NAMALWA (cell line): ENCODE results near the gene KCNJ14.

Experiments
- DNase-seq: peaks from one replicate; pipeline ENCODE4 v3.0.0-alpha.2; 2015; ENCODE audit warnings: low spot score

KCNJ14 gene

DNA sequence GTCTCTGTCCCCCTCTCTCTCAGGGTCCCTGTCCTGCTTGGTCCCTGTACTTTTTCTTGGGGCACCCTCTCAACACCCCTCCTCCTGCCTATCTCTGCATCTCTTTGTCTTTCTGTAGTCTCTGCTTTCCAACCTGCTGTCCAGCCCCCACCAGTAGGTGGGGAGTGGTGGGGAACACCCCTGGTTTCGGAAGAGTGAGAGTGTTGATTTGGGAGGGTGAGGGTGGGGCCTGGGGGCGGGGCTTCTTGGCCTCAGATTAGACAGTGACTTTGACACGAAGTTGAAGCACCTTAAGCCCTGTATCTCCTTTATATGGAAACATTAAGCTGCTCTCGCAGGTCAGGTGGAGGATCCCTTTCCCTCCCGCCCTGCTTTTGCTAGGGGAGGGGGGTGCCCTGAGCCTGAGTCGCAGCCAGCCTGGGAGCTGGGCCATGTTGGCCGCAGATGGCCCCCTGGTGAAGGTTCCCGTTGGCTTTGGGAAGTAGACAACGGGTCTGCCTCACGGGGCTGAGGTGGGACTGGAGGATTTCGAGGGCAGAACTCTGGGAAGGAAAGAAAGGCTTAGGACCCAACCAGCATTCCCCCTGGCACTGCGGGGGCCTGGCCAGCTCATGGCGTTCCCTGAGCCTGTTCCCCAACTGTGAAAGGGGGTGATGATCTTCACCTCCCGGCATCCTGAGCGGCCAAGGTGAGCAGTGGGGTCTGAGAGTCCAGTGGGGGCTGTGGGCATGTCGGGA lies at the start of gene KCNJ14:
Gene KCNJ14, plus strand, starts transcription at position 404 of the 737 bp plus-strand sequence. CDS start 6,151 bp downstream, outside the sequence.
- no peak for DNase-seq

DNA sequence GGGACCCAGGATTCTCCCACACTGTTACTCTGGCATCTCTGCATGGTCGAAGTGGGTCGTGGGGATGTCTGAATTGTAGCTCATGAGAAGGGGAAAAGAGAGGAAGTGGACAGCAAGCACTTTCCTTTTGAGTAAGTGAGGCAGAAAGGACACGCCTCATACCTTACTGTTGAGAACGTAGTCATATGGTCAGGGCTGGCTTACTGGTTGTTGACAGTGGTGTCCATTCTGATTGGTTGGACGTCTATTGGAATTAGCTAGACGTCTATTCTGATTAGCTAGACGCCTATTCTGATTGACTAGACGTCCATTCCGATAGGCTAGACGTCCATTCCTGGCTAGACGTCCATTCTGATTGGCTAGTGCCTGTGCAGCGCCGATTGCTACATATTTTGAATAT lies 49.5 kb upstream of the KCNJ14 start:
- DNase-seq = no peak

DNA sequence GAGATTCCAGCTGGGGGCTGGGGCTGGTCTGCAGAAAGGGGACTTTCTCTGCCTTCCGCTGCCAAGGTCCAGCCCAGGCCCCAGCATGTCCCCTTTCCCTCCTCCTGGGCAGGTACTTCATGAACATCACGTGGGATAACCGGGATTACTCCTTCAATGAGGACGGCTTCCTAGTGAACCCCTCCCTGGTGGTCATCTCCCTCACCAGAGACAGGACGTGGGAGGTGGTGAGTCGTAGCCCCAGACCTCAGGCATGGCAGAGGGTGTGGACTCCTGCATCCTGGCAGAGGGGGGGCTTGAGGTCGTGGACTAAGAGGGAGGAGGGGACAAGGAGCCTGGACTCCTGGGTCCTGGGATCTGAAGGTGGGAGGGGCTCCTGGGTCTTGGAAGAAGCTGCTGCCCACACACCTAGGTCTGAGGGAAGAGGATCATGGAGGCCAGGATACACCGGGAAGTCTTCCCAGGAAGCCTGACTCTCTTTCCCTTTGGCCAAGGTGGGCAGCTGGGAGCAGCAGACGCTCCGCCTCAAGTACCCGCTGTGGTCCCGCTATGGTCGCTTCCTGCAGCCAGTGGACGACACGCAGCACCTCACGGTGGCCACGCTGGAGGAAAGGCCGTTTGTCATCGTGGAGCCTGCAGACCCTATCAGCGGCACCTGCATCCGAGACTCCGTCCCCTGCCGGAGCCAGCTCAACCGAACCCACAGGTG lies 41.3 kb upstream of the KCNJ14 start:
- DNase-seq = no peak

DNA sequence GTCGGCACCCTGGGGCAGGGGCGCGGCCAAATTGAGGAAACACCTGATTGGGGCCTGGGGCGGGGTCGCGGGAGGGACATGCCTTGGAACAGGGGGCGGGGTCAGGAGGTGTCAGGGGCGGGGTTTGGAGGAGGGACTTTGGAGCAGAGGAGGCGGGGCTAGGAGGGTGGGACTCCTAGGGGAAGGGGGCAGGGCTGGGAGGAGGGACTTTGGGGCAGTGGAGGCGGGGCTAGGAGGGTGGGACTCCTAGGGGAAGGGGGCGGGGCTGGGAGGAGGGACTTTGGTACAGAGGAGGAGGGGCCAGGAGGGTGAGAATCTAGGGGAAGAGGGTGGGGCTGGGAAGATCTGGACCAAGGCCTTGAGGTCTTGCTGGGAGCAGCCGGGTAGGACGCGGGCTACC lies 40.0 kb upstream of the KCNJ14 start:
- peak; percentile 93 for DNase-seq

DNA sequence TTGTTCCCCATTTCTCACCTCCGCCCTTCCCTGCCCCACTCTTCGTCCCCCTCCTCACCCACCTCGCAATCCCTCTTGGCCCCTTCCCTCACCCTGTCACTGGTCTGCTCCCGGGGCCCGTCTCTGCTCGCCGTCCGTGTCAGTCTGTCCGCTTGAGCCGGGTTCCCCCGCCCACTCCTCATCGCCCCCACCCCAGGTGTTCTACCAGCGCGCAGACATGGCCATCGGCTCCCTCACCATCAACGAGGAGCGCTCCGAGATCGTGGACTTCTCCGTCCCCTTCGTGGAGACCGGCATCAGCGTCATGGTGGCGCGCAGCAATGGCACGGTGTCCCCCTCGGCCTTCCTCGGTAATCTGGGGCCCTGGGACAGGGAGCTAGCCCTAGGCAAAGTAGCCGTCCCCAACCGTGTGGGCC lies 39.6 kb upstream of the KCNJ14 start:
- DNase-seq = no peak

DNA sequence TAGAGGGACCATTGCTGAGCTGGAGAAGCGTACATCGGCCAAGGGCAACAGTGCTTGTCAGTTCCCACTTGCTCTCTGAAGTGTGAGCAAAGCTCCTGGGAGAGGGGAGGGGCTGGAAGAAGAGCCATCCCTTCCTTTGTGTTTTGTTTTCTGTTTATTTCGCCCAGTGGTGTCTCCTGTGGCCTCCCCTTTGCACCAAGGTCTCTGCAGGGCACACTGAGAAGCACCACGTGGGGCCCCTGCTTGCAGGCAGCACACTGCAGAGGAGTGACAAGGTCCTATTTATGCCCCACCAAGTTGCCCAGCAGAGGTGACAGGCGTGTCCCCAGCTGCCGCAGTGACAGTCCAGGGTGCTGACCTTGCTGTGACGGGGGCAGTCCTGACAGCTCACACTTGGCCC lies 38.0 kb upstream of the KCNJ14 start:
- no peak for DNase-seq

DNA sequence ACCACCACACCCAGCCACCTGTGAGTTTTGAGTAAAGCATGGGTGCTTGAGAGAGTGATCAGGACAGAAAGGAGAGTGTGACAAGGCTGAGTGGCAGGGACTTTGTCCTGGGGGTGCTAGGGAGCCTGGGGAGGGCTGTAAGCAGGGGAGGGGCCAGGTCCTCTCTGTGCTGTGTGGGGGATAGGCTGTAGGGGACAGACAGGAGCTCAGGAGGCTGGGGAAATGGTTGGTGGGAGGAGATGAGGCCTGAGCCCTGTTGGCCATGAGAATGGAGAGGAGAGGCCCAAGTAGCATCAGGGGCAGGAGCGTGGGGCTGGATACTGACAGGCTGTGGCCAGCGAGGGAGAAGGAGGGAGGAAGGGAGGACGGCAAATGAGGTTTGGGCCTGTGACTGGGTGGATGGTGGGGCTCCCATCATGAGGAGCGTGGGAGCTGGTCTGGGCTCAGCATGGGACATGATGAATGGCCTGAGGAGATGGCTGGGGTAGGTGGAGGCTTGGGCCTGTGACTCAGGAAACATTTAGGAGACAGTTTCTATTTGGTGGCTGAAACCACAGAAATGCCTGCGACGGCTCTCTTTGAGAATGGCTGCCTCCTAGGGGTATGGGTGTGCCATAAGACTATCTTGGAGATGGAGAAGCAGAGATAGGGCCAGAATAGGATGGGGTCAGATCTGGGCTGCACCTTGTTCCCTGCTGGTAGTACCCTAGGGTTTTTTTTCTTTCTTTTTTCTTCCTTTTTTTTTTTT lies 36.9 kb upstream of the KCNJ14 start:
- no peak for DNase-seq

DNA sequence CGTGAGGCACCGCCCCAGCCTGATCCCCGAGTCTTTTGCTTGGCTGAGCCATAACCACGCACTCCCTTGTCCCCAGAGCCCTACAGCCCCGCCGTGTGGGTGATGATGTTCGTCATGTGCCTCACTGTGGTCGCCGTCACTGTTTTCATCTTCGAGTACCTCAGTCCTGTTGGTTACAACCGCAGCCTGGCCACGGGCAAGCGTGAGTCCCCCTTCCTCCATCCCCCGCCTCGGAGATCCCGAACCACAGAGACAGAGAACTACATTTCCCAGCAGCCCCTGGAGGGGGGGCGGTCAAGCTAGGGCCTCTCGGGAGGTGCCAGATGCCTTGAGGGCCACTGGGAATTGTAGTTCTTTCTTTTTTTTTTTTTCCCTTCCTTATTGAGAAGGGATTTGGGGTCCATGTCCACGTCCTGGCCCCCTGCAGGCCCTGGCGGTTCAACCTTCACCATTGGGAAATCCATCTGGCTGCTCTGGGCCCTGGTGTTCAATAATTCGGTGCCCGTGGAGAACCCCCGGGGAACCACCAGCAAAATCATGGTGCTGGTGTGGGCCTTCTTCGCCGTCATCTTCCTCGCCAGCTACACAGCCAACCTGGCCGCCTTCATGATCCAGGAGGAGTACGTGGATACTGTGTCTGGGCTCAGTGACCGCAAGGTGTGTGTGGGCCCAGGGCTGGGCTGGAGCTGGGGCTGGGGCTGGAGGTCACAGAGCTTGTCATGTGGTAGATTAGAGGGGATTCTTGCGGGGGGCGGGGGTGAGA lies 36.0 kb upstream of the KCNJ14 start:
- DNase-seq = peak; percentile 75

DNA sequence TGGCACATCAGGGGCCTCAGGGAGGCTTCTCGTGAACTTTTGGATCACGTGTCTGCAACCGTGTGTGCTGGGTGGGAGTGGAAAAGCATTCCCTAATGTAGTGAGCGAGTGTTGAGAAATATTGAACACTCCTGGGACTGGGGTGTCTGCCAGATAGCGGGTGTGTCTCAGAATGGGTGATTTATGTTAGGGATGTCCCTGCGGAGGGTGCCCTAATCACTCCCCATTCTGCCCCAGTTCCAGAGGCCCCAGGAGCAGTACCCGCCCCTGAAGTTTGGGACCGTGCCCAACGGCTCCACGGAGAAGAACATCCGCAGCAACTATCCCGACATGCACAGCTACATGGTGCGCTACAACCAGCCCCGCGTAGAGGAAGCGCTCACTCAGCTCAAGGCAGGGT lies 33.8 kb upstream of the KCNJ14 start:
- no peak for DNase-seq

DNA sequence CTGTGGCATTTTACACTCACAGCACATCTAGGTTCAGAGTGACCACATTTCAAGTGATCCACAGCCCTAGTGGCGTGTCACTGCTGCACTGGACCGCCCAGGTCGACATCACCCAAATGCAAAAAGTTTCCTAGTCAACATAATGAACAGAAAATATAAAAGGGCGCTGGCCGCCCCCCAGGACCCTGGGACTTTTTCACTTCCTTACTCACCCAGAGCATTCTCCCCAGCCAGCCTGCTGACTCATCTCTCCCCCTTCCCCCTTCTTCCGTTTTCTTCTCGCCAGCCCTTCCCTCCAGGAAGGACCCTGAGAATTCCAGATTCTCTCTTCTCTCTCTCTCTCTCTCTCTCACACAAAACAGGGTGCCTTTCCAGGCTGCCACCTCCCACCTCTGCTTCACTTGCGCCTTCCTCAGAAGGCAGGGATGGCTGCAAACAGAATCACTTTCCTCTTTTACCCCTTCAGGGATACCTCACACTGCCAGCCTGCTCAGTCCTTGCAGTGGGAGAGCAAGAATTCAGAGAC lies 30.6 kb upstream of the KCNJ14 start:
- DNase-seq = no peak

DNA sequence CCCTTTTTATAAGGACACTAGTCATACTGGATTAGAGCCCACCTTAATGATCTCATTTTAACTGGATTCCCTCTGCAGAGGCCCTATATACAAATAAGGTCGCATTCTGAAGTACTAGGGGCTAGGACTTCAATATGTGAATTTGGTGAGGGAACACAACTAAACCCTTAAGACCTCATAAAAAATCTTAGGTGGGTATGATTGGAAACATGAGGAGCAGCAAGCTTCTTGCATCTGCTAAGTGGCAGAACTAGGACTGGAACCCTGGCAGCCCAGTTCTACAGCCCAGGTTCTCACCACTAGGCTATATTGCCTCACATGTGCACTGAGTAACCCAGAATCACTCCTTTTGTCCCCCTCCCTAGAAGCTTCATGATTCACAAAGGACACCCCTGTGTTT lies 26.7 kb upstream of the KCNJ14 start:
- no peak for DNase-seq

DNA sequence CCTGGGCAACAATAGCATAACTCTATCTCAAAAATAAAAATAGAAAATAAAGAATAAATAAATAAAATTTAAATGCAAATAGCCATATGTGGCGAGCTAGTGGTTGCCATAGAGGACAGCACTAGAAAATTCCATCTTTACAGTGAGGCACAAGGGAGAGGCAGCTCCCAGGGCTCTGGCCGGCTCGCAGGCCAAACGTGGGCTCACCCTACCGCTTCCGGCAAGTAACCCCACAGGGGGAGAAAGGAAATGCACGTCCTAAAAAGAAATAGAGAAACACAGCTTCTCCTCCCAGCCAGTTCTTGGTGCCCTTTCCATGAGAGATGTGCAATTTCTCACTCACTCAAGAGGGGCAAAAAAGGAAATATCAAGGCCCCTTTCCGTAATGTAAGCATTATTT lies 22.0 kb upstream of the KCNJ14 start:
- no peak for DNase-seq

DNA sequence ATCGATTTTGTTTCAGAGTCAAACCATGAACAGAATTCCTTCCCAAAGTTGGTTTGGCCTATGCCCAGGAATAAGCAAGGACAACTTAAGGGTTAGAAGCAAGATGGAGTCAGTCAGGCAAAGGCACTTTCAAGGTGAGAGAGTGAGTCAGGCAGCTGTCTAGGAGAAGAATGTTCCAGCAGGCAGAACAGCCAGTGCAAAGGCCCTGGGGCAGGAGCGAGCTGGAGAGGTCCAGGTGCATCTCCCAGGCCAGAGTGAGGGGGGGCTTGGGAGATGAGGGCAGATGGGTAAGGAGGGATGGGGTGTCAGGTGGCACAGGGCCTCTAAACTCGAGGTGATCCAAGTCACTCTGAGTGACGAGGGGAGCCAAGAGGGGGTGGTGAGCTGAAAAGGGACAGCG lies 18.8 kb upstream of the KCNJ14 start:
- no peak for DNase-seq

DNA sequence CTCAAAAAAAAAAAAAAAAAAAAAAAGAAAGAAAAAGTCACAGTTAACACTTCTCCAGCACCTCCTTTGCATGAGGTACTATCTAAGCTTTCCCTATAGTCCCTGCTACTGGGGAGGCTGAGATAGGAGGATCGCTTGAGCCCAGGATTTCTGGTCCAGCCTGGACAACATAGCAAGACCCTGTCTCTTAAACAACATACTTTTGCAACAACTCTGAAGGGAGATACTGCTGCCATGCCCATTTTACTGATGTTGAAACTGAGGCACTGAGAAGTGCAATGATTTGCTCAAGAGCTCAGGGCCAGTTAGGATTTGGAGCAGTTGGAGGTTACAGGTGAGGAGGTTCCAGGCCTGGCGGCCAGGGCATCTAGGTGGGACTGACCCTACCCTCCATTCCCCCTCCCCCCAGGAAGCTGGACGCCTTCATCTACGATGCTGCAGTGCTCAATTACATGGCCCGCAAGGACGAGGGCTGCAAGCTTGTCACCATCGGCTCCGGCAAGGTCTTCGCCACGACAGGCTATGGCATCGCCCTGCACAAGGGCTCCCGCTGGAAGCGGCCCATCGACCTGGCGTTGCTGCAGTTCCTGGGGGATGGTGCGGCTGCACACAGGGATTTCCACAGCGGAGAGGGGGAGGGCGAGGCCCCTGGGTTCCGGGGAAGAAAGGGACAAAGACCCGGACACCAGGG lies 13.9 kb upstream of the KCNJ14 start:
- no peak for DNase-seq

DNA sequence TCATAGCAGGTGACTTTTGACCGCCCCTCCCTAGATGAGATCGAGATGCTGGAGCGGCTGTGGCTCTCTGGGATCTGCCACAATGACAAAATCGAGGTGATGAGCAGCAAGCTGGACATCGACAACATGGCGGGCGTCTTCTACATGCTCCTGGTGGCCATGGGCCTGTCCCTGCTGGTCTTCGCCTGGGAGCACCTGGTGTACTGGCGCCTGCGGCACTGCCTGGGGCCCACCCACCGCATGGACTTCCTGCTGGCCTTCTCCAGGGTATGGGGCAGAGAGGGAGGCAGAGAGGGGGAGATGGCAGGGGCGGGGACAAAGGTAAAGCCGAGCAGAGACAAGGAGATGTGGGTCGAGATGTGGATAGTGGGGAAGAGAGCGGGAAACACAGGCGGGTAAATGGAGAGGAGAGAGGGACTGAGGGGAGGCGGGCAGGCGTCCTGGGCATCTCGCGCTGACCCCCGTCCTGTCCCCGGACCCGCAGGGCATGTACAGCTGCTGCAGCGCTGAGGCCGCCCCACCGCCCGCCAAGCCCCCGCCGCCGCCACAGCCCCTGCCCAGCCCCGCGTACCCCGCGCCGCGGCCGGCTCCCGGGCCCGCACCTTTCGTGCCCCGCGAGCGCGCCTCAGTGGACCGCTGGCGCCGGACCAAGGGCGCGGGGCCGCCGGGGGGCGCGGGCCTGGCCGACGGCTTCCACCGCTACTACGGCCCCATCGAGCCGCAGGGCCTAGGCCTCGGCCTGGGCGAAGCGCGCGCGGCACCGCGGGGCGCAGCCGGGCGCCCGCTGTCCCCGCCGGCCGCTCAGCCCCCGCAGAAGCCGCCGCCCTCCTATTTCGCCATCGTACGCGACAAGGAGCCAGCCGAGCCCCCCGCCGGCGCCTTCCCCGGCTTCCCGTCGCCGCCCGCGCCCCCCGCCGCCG lies 13.0 kb upstream of the KCNJ14 start:
- DNase-seq = no peak

DNA sequence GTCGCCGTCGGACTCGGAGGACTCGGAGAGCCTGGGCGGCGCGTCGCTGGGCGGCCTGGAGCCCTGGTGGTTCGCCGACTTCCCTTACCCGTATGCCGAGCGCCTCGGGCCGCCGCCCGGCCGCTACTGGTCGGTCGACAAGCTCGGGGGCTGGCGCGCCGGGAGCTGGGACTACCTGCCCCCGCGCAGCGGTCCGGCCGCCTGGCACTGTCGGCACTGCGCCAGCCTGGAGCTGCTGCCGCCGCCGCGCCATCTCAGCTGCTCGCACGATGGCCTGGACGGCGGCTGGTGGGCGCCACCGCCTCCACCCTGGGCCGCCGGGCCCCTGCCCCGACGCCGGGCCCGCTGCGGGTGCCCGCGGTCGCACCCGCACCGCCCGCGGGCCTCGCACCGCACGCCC lies 12.1 kb upstream of the KCNJ14 start:
- no peak for DNase-seq

DNA sequence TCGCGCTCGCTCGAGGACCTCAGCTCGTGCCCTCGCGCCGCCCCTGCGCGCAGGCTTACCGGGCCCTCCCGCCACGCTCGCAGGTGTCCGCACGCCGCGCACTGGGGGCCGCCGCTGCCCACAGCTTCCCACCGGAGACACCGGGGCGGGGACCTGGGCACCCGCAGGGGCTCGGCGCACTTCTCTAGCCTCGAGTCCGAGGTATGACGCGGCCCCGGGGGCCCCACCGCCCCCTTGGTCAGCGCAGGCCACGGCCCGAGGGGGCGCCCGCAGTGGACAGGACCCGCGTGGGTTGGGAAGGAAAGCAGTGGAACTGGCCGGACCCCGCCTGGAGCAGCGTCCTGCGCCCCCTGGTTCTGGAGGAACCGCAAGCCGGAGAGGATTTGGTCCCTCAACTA lies 11.6 kb upstream of the KCNJ14 start:
- DNase-seq = no peak

DNA sequence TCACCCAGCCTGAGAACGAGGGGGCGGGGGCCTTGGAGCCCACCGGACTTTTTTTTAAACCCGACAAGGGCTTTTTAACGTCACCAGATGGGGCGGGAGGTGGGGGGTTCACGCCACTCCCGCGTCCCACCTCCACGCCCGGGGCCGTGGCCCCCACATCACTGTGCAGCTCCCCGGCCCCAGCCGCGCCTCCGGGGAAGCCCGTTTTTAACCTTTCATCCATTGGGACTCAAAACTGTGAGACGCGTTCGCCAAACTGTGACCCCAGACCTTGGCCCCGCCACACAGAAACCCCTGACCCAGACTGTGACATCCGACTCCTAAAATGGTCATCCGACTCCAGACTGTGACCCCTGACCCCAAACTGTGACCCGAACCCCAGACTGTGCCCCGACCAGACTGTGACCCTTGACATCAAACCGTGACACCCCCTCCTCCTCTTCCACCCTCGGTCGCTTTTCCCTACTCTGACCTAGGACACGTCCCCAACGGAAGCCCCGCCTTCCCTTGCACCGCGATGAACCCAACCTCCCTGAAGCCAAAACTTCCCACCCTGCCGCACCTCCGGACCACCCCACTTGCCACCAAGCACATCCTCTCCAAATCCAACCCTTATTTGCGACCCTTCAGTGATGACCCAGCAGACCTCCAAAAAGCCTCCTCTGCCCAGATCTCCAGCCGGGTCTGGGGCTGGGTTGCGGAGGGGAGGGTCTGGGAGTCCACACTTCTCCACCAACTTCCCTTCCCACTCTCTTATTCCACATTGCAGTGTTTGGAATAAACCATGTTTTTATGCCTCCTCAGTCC lies 11.0 kb upstream of the KCNJ14 start:
- DNase-seq = no peak

DNA sequence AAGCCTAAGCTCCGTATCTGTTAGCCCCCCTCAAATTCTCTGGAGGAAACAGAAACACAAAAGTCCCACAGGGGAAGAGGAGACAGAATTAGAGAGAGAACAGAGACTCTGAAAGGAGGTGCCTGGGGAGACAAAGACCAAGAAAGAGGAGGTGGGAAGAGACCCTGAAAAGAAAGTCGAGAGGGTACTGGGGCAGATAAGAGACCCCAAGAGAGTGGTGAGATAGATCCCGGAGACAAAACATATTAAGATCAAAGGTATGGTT lies 10.5 kb upstream of the KCNJ14 start:
- no peak for DNase-seq

DNA sequence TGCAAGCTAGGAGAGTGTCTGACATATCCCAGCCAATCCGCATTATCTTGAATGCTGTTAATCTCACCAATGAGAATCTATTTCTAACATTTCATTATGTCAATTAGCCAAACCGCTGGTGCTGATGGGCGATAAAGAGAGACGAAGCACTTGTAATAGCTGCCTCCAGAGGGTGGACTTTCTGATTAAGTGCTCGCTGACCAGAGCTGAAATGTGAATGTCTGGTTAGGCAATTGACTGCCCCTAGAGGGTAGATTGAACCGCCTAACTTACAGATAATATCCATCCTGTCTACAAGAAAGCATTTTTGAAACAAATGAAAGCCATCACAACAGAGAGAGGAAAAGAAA lies 10.1 kb upstream of the KCNJ14 start:
- peak; percentile 89 for DNase-seq
